SK-N-MC (cell line): ENCODE results near the gene DCTN2.
A peak's percentile ranks its signal among the peaks of the same experiment; 100 is the strongest.

Source experiments
- DNase-seq: peaks from one replicate; pipeline ENCODE4 v3.0.0-alpha.2; 2011; ENCODE audit warnings: low read depth, low spot score
- H3K27ac ChIP-seq: fragments of 200-600 bp; sonication (generic); 2 replicates; pipeline ENCODE4 v1.5.1; 2016; ENCODE audit warnings: mixed run types
- H3K36me3 ChIP-seq: fragments of 200-600 bp; sonication (generic); 2 replicates; pipeline ENCODE4 v1.6.1; 2017; ENCODE audit warnings: antibody characterized with exemption, low read length, mixed read lengths; ENCODE audit not compliant: insufficient read depth
- H3K4me3 ChIP-seq: fragments of 200-600 bp; sonication (generic); 2 replicates; pipeline ENCODE4 v1.5.1; 2016
- H3K9ac ChIP-seq: fragments of 200-600 bp; sonication (generic); 2 replicates; pipeline ENCODE4 v1.8.0; 2017; ENCODE audit warnings: mixed run types, mixed read lengths; ENCODE audit not compliant: insufficient read length
- H3K9me3 ChIP-seq: fragments of 200-600 bp; sonication (generic); 2 replicates; pipeline ENCODE4 v1.6.1; 2017; ENCODE audit warnings: low read depth, mild to moderate bottlenecking, antibody characterized with exemption, low read length, moderate library complexity, mixed read lengths
- EZH2 ChIP-seq: fragments of 200-600 bp; sonication (generic); IDR thresholded peaks from one replicate; pipeline ENCODE4 v1.6.1; 2017; ENCODE audit warnings: antibody characterized with exemption
- FOXP2 ChIP-seq: optimal IDR thresholded peaks from 2 replicates; pipeline ENCODE3; 2011; ENCODE audit warnings: mild to moderate bottlenecking, moderate library complexity; ENCODE audit not compliant: insufficient read depth; ENCODE audit errors: extremely low read length, control extremely low read depth
- POLR2AphosphoS5 ChIP-seq: IDR thresholded peaks from 2 replicates; pipeline ENCODE4 v1.6.1; 2012; ENCODE audit warnings: mild to moderate bottlenecking, low read depth, low read length, borderline replicate concordance

The DCTN2 gene

DNA sequence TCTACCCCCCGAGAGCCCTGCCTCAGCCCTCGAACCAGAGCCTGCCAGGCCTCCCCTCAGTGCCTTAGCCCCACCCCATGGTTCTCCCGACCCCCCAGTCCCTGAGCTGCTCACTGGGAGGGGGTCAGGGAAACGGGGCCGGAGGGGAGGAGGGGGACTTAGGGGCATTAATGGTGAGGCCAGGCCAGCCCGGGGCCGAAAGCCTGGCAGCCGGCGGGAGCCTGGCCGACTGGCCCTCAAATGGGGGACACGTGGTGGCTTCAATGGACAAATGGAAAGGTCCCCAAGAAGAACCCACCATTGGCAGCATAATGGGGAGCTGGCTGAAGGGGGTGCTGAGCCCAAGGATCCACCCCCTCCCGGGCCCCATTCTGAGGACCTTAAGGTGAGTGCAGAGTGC lies 18.8 kb downstream of the DCTN2 start:
- DNase-seq, result no peak
- Histone ChIP-seq H3K27ac (no peak overlapping the region), H3K9me3 (no peaks in the 10 kb centered on the region), H3K4me3 (no peak overlapping the region), H3K36me3 (peaks cover 90% of the 10 kb centered on the region), H3K9ac (no peak overlapping the region)
- TF ChIP-seq FOXP2, result no peak
- no peak for TF ChIP-seq EZH2
- TF ChIP-seq POLR2AphosphoS5, result no peak

DNA sequence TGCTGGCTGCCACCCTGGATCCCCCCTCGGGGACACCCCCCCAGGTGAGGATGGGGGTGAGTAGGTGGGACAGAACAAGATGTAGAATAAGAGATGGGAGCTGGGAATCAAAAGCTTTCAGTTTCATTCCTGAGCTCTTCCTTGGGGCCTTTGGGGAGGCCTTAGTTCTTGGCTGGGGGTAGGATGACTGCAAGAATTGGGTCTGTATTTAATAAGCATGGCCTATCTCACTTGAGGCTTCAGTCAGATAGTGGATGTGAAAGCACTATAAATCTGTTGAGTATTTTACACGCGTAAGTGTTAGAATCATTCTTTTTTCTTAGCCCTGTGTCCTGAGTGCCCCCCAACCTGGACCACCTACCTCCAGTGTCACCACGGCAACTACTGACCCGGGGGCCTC lies 19.8 kb downstream of the DCTN2 start:
- Histone ChIP-seq H3K9ac (no peak overlapping the region), H3K36me3 (peaks cover 80% of the 10 kb centered on the region), H3K27ac (0 out of 2 replicates have a peak overlapping the region, but pooled peaks have one; percentile 42), H3K9me3 (no peaks in the 10 kb centered on the region), H3K4me3 (no peak overlapping the region)
- TF ChIP-seq EZH2, result no peak
- TF ChIP-seq FOXP2, result no peak
- no peak for TF ChIP-seq POLR2AphosphoS5
- DNase-seq, result no peak

DNA sequence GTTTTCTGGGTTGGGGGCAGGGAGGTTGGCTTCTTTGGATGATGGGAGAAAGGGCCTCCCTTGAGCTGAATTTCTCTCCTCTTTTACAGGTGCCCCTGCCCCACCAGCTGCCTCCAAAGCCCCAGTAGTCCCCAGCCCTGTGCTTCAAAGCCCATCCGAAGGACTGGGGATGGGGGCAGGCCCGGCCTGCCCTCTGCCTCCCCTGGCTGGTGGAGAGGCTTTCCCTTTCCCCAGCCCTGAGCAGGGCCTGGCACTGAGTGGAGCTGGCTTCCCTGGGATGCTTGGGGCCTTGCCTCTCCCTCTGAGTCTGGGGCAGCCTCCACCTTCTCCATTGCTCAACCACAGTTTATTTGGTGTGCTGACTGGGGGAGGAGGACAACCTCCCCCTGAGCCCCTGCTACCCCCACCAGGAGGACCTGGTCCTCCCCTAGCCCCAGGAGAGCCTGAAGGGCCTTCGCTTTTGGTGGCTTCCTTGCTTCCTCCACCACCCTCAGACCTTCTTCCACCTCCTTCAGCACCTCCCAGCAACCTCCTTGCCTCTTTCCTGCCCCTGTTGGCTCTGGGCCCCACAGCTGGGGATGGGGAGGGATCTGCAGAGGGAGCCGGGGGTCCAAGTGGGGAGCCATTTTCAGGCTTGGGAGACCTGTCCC lies 20.4 kb downstream of the DCTN2 start:
- Histone ChIP-seq H3K4me3 (no peak overlapping the region), H3K9me3 (no peaks in the 10 kb centered on the region), H3K9ac (no peak overlapping the region), H3K36me3 (peaks cover 75% of the 10 kb centered on the region), H3K27ac (no peak overlapping the region)
- TF ChIP-seq EZH2, result no peak
- TF ChIP-seq POLR2AphosphoS5, result no peak
- TF ChIP-seq FOXP2, result no peak
- no peak for DNase-seq

DNA sequence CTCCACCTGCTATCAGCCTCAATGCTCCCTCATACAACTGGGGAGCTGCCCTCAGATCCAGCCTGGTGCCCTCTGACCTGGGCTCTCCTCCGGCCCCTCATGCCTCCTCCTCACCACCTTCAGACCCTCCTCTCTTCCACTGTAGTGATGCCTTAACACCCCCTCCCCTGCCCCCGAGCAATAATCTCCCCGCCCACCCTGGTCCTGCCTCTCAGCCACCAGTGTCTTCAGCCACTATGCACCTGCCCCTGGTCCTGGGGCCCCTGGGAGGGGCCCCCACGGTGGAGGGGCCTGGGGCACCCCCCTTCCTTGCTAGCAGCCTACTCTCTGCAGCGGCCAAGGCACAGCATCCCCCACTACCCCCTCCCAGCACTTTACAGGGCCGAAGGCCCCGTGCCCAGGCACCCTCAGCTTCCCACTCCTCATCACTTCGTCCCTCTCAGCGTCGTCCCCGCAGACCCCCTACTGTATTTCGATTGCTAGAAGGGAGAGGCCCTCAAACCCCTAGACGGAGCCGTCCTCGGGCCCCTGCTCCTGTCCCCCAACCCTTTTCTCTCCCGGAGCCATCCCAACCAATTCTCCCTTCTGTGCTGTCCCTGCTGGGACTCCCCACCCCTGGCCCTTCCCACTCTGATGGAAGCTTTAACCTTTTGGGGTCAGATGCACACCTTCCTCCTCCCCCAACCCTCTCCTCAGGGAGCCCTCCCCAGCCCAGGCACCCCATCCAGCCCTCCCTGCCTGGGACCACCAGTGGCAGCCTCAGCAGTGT lies 21.2 kb downstream of the DCTN2 start:
- Histone ChIP-seq H3K36me3 (peaks cover 67% of the 10 kb centered on the region), H3K27ac (no peak overlapping the region), H3K9me3 (no peaks in the 10 kb centered on the region), H3K9ac (no peak overlapping the region), H3K4me3 (no peak overlapping the region)
- no peak for DNase-seq
- TF ChIP-seq EZH2 (no peak), FOXP2 (no peak), POLR2AphosphoS5 (no peak)

DNA sequence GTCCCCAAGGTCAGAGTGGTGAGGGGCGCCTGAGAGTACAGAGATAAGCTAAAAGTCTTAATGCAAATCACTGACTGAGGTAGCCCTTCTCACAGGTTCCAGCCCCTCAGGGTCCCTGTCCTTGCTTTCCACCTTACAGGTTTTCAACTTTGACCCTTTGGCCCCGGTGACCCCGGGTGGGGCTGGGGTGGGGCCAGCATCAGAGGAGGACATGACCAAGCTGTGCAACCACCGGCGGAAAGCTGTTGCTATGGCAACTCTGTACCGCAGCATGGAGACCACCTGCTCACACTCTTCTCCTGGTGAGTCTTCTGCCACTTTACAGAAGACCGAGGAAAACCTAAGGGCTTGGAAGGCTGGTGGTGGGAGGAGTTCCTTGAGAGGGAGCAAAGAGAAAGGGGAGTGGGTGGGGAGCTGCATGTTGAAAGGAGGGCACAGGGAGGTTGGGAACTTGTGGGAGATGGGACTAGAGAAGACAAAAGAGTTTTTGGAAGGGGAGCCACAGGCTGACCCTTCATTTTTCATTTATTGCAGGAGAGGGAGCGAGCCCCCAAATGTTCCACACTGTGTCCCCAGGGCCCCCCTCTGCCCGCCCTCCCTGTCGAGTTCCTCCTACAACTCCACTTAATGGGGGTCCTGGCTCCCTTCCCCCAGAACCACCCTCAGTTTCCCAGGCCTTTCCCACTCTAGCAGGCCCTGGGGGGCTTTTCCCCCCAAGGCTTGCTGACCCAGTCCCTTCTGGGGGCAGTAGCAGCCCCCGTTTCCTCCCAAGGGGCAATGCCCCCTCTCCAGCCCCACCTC lies 22.0 kb downstream of the DCTN2 start:
- no peak for TF ChIP-seq FOXP2
- no peak for TF ChIP-seq POLR2AphosphoS5
- Histone ChIP-seq H3K9ac (no peak overlapping the region), H3K9me3 (no peaks in the 10 kb centered on the region), H3K36me3 (peaks cover 60% of the 10 kb centered on the region), H3K27ac (no peak overlapping the region; the same call in 1 of the 2 replicates), H3K4me3 (peak overlapping the region; percentile 98)
- no peak for DNase-seq

DNA sequence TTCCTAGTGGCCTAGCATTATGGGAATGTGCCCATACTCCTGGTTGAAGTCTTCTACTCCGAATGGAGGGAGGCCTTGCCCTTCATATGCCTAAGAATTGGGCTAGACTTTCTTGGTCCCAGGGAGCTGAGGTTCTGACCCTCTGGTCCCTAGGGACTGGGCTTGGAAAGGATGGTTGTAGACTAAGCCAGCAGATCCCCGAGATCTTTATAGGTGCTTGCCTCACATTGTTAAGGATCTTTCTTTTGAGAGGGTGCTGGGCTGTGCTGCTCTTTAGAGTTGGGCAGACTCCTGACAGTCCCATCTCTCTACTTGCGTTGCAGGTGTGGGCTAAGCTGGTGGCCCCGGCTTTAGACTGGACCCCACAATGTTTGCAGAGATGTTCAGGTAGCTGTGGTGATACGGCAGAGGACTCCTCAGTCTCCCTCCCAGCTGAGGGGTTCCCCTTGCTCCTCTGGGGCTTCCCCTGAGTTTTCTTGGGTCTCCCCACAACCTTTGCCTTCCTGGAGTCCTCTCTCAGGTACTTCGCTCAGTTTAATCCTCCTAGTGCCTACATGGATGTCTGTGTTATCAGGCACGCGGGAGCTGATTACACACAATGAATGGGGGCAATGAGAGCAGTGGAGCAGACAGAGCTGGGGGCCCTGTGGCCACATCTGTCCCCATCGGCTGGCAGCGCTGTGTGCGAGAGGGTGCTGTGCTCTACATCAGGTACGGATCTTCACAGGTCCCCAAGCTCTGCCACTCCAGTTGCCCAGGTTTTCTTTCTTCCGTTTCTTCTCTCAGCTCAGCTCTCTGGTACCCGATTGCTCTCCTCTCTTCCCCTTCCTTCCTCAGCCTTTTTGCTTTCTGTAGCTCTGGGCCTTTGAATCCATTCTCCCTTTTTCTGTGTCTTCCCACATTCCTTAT lies 23.0 kb downstream of the DCTN2 start:
- H3K36me3 ChIP-seq, result peaks cover 62% of the 10 kb centered on the region
- no peak for TF ChIP-seq POLR2AphosphoS5
- no peak for TF ChIP-seq EZH2
- peak overlapping the region; percentile 91 for H3K9ac ChIP-seq
- no peaks in the 10 kb centered on the region for H3K9me3 ChIP-seq
- H3K27ac ChIP-seq, result peak overlapping the region; percentile 83
- peak overlapping the region; percentile 98 for H3K4me3 ChIP-seq
- DNase-seq, result no peak

DNA sequence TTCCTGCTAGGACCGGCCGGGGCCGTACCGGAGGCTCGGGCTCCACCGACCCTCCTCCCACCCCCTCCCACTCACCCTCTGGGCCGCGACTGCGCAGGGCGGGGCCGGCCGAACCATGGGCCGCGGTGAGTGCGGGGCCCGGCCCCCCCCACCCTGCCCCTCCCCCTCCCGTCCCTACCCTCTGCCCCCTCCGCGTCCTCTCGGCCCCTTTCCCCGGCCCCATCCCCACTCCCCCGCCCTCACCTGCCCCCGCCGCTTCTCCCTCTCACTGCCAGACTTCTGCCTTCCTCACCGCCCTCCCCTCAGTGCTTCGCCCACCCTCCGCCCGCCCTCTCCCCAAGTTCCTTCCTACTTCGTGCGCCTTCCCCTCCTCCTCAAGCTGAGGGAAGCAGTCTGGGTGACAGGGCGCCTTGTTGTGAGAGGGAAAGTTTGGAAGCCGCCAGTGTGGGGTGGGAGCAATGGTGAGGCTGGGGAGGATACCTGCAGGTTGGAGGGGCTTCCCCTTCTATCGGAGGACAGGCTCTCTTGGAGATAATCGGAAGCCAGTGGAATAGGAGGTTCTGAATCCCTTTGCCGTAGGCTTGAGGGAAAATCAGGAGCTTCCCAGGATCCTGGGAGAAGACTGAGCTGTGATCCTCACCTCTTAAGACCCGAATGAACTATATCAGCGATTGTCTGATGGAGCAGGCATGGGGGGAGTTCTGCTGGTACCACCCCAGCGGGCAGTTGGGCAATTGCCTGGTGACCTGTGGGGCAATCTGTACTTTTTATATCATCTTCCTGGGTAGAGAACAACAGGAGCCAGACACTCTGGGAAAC lies 23.9 kb downstream of the DCTN2 start:
- H3K36me3 ChIP-seq, result peaks cover 62% of the 10 kb centered on the region

More for the DNA sequence above, 23.9 kb downstream of the DCTN2 start:
- DNase-seq, result no peak
- Histone ChIP-seq H3K9ac (peak overlapping the region; percentile 91), H3K9me3 (no peaks in the 10 kb centered on the region), H3K27ac (peak overlapping the region; percentile 83), H3K4me3 (peak overlapping the region; percentile 98)
- no peak for TF ChIP-seq EZH2
- TF ChIP-seq POLR2AphosphoS5, result 0 out of 2 replicates have a peak, but pooled peaks have one; percentile 31
